HG02938 (cell line): Measurements from ENCODE around the gene MEI1.
"Not testable (repeated sequence)": the region's sequence is repeated elsewhere in the genome, so short reads cannot be mapped to it uniquely, and the experiment has no call there.

ENCODE experiments used
- ATAC-seq: cut with Tn5 transposase; IDR thresholded peaks from one replicate; pipeline ENCODE4 v1.9.1; 2021; ENCODE audit warnings: mild to moderate bottlenecking, moderate library complexity; ENCODE audit not compliant: unreplicated experiment

The MEI1 gene

GRCh38 chr22:41733241-41733640, 33.9 kb downstream of the MEI1 start:
- ATAC-seq, result not testable (repeated sequence)

- no peak for ATAC-seq
Measured at GRCh38 chr22:41739576-41739975, 40.3 kb downstream of the MEI1 start.

- no peak for ATAC-seq
Measured at GRCh38 chr22:41742918-41743317, 43.6 kb downstream of the MEI1 start.

- ATAC-seq, result no peak
Measured at GRCh38 chr22:41745968-41746367, 46.7 kb downstream of the MEI1 start.

- ATAC-seq, result no peak
Measured at GRCh38 chr22:41746567-41747400, 47.5 kb downstream of the MEI1 start.

GRCh38 chr22:41752011-41752970, 53.0 kb downstream of the MEI1 start:
- ATAC-seq, result no peak

GRCh38 chr22:41753984-41754383, 54.7 kb downstream of the MEI1 start:
- ATAC-seq, result no peak

GRCh38 chr22:41757502-41757901, 58.2 kb downstream of the MEI1 start:
- ATAC-seq, result no peak

- no peak for ATAC-seq
Measured at GRCh38 chr22:41758231-41758630, 58.9 kb downstream of the MEI1 start.

GRCh38 chr22:41762980-41763779, 63.9 kb downstream of the MEI1 start:
- no peak for ATAC-seq

GRCh38 chr22:41766476-41766875, 67.2 kb downstream of the MEI1 start:
- no peak for ATAC-seq

GRCh38 chr22:41768430-41768829, 69.1 kb downstream of the MEI1 start:
- ATAC-seq, result no peak

- no peak for ATAC-seq
Measured at GRCh38 chr22:41770715-41771468, 71.6 kb downstream of the MEI1 start.

GRCh38 chr22:41772198-41772597, 72.9 kb downstream of the MEI1 start:
- ATAC-seq, result no peak

- ATAC-seq, result no peak
Measured at GRCh38 chr22:41772645-41773044, 73.3 kb downstream of the MEI1 start.

GRCh38 chr22:41775338-41775737, 76.0 kb downstream of the MEI1 start:
- ATAC-seq, result no peak

- no peak for ATAC-seq
Measured at GRCh38 chr22:41775976-41776375, 76.7 kb downstream of the MEI1 start.

- ATAC-seq, result no peak
Measured at GRCh38 chr22:41776381-41776780, 77.1 kb downstream of the MEI1 start.

GRCh38 chr22:41777749-41778425, 78.6 kb downstream of the MEI1 start:
- ATAC-seq, result no peak
